H9 (cell line): ENCODE measurements around the gene CAMTA1. TPM values are rescaled to one million over a fixed set of nuclear protein-coding genes. Genes with fewer than 3 reads are reported as not detected.

Experiments used
- DNase-seq: peaks from one replicate; pipeline ENCODE4 v3.0.0-alpha.2; 2017
- H2AFZ ChIP-seq: one replicate; pipeline ENCODE4 v1.6.1; 2013; ENCODE audit warnings: mild to moderate bottlenecking, low read length, control low read depth, moderate library complexity
- H2AK5ac ChIP-seq: 2 replicates; pipeline ENCODE4 v1.6.1; 2013; ENCODE audit warnings: low read length, control low read depth, mixed read lengths; ENCODE audit not compliant: insufficient read length
- H2BK120ac ChIP-seq: one replicate; pipeline ENCODE4 v1.6.1; 2013; ENCODE audit warnings: low read depth, mild to moderate bottlenecking, low read length, control low read depth, inconsistent platforms; ENCODE audit not compliant: poor library complexity, severe bottlenecking
- H2BK12ac ChIP-seq: 2 replicates; pipeline ENCODE4 v1.6.1; 2013; ENCODE audit warnings: low read length, control low read depth, mixed read lengths, low read depth; ENCODE audit not compliant: insufficient read length
- H2BK15ac ChIP-seq: 2 replicates; pipeline ENCODE4 v1.6.1; 2013; ENCODE audit warnings: low read depth, low read length, control low read depth
- H2BK20ac ChIP-seq: one replicate; pipeline ENCODE4 v1.6.1; 2013; ENCODE audit warnings: low read depth, mild to moderate bottlenecking, low read length, control low read depth, inconsistent platforms; ENCODE audit not compliant: poor library complexity, severe bottlenecking
- H2BK5ac ChIP-seq: 2 replicates; pipeline ENCODE4 v1.6.1; 2013; ENCODE audit warnings: low read length, control low read depth, mixed read lengths; ENCODE audit not compliant: insufficient read length
- H3K14ac ChIP-seq: 2 replicates; pipeline ENCODE4 v1.6.1; 2013; ENCODE audit warnings: low read length, control low read depth; ENCODE audit not compliant: insufficient read depth
- H3K18ac ChIP-seq: 2 replicates; pipeline ENCODE4 v1.6.1; 2013; ENCODE audit warnings: low read depth, mild to moderate bottlenecking, mixed read lengths, low read length, control low read depth; ENCODE audit not compliant: insufficient read length
- H3K23ac ChIP-seq: 2 replicates; pipeline ENCODE4 v1.6.1; 2013; ENCODE audit warnings: low read length, control low read depth, mixed read lengths, low read depth; ENCODE audit not compliant: insufficient read length
- H3K23me2 ChIP-seq: 2 replicates; pipeline ENCODE4 v1.6.1; 2013; ENCODE audit warnings: low read depth, mild to moderate bottlenecking, mixed read lengths, low read length, control low read depth; ENCODE audit not compliant: insufficient read length, poor library complexity, severe bottlenecking
- H3K27ac ChIP-seq: 2 replicates; pipeline ENCODE4 v1.5.1; 2013; ENCODE audit warnings: low read length, control low read depth, mixed read lengths, low read depth; ENCODE audit not compliant: insufficient read length
- H3K27me3 ChIP-seq: 2 replicates; pipeline ENCODE4 v1.6.1; 2013; ENCODE audit warnings: low read length, control low read depth, inconsistent platforms; ENCODE audit not compliant: insufficient read depth
- H3K4ac ChIP-seq: 2 replicates; pipeline ENCODE4 v1.6.1; 2013; ENCODE audit warnings: low read depth, mild to moderate bottlenecking, control low read depth, inconsistent platforms, low read length, moderate library complexity
- H3K4me1 ChIP-seq: 2 replicates; pipeline ENCODE4 v1.6.1; 2013; ENCODE audit warnings: low read length, control low read depth, inconsistent platforms; ENCODE audit not compliant: insufficient read depth
- H3K4me2 ChIP-seq: 2 replicates; pipeline ENCODE4 v1.6.1; 2013; ENCODE audit warnings: low read length, control low read depth, mixed read lengths; ENCODE audit not compliant: insufficient read length, insufficient read depth
- H3K56ac ChIP-seq: 2 replicates; pipeline ENCODE4 v1.6.1; 2013; ENCODE audit warnings: low read depth, mild to moderate bottlenecking, mixed read lengths, low read length, control low read depth; ENCODE audit not compliant: insufficient read length
- H3K79me1 ChIP-seq: 2 replicates; pipeline ENCODE4 v1.6.1; 2013; ENCODE audit warnings: low read depth, mild to moderate bottlenecking, moderate library complexity, low read length, control low read depth, inconsistent platforms; ENCODE audit not compliant: insufficient read depth, poor library complexity, severe bottlenecking
- H3K79me2 ChIP-seq: 2 replicates; pipeline ENCODE4 v1.6.1; 2013; ENCODE audit warnings: low read length, control low read depth, inconsistent platforms; ENCODE audit not compliant: insufficient read depth
- H3K9ac ChIP-seq: 2 replicates; pipeline ENCODE4 v1.6.1; 2013; ENCODE audit warnings: low read length, control low read depth, mixed read lengths; ENCODE audit not compliant: insufficient read length; ENCODE audit errors: extremely low read depth
- H3K9me3 ChIP-seq: one replicate; pipeline ENCODE4 v1.6.1; 2013; ENCODE audit warnings: low read depth, low read length, inconsistent platforms; ENCODE audit not compliant: control insufficient read depth
- H3T11ph ChIP-seq: one replicate; pipeline ENCODE4 v1.6.1; 2013; ENCODE audit warnings: mild to moderate bottlenecking, low read length, control low read depth, inconsistent platforms
- H4K20me1 ChIP-seq: one replicate; pipeline ENCODE4 v1.6.1; 2013; ENCODE audit not compliant: control insufficient read depth, insufficient read length, insufficient read depth
- H4K5ac ChIP-seq: 2 replicates; pipeline ENCODE4 v1.6.1; 2013; ENCODE audit warnings: low read depth, mild to moderate bottlenecking, mixed read lengths, low read length, control low read depth; ENCODE audit not compliant: insufficient read length
- H4K8ac ChIP-seq: replicated peaks from 2 replicates; pipeline ENCODE4 v1.6.1; 2013; ENCODE audit warnings: low read length, control low read depth, mixed read lengths, low read depth; ENCODE audit not compliant: insufficient read length
- H4K91ac ChIP-seq: 2 replicates; pipeline ENCODE4 v1.6.1; 2013; ENCODE audit warnings: low read depth, mild to moderate bottlenecking, moderate library complexity, mixed read lengths, low read length, control low read depth; ENCODE audit not compliant: insufficient read length
- H3K27ac Mint-ChIP-seq, 3 experiments: 2 replicates in 2 of 3; 3 replicates in 1 of 3; pipeline ENCODE4 v1.8.0; 2020 to 2021; ENCODE audit warnings: mixed read lengths in 3 of 3, mild to moderate bottlenecking in 1 of 3, moderate library complexity in 1 of 3
- H3K27me3 Mint-ChIP-seq: 2 replicates; pipeline ENCODE4 v1.8.0; 2021; ENCODE audit warnings: low read depth, mild to moderate bottlenecking, moderate library complexity, mixed read lengths
- H3K36me3 Mint-ChIP-seq, 3 experiments: 2 replicates in 2 of 3; 3 replicates in 1 of 3; pipeline ENCODE4 v1.8.0; 2020 to 2021; ENCODE audit warnings: low read depth in 3 of 3, mixed read lengths in 3 of 3; ENCODE audit not compliant: insufficient read depth in 1 of 3
- H3K4me1 Mint-ChIP-seq, 2 experiments: 2 replicates each; pipeline ENCODE4 v1.8.0; 2020; ENCODE audit warnings: mixed read lengths in 2 of 2
- H3K4me3 Mint-ChIP-seq, 2 experiments: 2 replicates in 1 of 2; 3 replicates in 1 of 2; pipeline ENCODE4 v1.8.0; 2020 to 2021; ENCODE audit warnings: mild to moderate bottlenecking in 2 of 2, mixed read lengths in 2 of 2, moderate library complexity in 1 of 2
- H3K9me3 Mint-ChIP-seq, 2 experiments: 2 replicates in 1 of 2; 3 replicates in 1 of 2; pipeline ENCODE4 v1.8.0; 2020; ENCODE audit warnings: mild to moderate bottlenecking in 2 of 2, mixed read lengths in 2 of 2, moderate library complexity in 1 of 2
- WGBS: extraction: QIAGEN DNeasy Blood & Tissue Kit; methylation state at CpG from one replicate; pipeline ENCODE4 v1.1.7; 2013; ENCODE audit warnings: missing lambda C conversion rate, low lambda C conversion rate, mixed read lengths; ENCODE audit not compliant: insufficient read length; ENCODE audit errors: extremely low coverage; 5-methylcytosine and 5-hydroxymethylcytosine counted together
- total RNA-seq: library from RNA; stranded (reverse); gene quantifications from 2 replicates; pipeline ENCODE4 v1.2.1, GENCODE V29; 2021
- TF ChIP-seq, protein P1 (sequence below): fragments of 200-600 bp; sonication (generic); conservative IDR thresholded peaks from 3 replicates; pipeline ENCODE4 v1.8.0; 2021; ENCODE audit warnings: antibody characterized with exemption, mild to moderate bottlenecking

Gene CAMTA1
- total RNA-seq, 1 experiment from 2014 or later, result 115 TPM

DNA sequence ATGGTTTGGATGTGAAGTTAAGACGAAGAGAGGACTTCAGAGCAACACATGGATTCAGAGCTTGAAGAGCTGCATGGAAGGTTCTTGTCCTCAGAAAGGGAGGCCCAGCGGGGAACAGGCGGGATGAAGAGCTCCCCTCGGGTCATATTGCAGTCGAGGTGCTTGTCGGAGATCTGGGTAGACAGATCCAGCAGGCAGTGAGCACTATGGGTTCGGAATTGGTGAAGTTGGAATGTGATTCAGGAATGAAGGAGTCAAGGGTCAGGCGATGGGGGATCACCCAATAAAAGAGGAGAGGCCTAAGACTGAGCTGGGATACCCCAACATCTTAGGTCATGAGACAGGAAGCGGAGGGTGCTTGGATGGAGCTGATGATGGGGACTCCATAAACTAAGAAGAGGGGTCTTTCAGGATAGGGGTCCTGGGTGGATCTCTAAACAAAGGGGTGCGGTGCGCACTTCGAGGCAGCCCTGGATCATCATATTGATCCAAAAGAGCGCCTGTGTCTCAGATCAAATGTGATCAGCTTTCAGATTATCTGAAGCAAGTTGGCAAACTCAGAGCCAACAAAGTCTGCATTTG is 809.6 kb downstream of the CAMTA1 start:
- Histone ChIP-seq H3K27ac (no peak overlapping the region), H3K79me1 (no peaks in the 10 kb centered on the region), H3K14ac (no peak overlapping the region), H3T11ph (no peak overlapping the region), H3K4ac (no peak overlapping the region), H3K18ac (no peak overlapping the region), H3K27me3 (no peaks in the 10 kb centered on the region), H2BK12ac (no peak overlapping the region), H3K9me3 (no peaks in the 10 kb centered on the region), H3K4me2 (no peak overlapping the region), H3K23ac (no peak overlapping the region), H2BK5ac (no peak overlapping the region), H4K20me1 (no peaks in the 10 kb centered on the region), H2AK5ac (no peak overlapping the region), H4K8ac (no peak overlapping the region), H2BK15ac (no peak overlapping the region), H3K4me1 (no peaks in the 10 kb centered on the region), H2BK20ac (no peak overlapping the region), H2BK120ac (no peak overlapping the region), H3K9ac (no peak overlapping the region), H4K5ac (no peak overlapping the region), H3K79me2 (no peaks in the 10 kb centered on the region), H2AFZ (no peak overlapping the region), H3K56ac (no peak overlapping the region), H3K23me2 (no peaks in the 10 kb centered on the region), H4K91ac (no peak overlapping the region)
- TF ChIP-seq, protein P1, sequence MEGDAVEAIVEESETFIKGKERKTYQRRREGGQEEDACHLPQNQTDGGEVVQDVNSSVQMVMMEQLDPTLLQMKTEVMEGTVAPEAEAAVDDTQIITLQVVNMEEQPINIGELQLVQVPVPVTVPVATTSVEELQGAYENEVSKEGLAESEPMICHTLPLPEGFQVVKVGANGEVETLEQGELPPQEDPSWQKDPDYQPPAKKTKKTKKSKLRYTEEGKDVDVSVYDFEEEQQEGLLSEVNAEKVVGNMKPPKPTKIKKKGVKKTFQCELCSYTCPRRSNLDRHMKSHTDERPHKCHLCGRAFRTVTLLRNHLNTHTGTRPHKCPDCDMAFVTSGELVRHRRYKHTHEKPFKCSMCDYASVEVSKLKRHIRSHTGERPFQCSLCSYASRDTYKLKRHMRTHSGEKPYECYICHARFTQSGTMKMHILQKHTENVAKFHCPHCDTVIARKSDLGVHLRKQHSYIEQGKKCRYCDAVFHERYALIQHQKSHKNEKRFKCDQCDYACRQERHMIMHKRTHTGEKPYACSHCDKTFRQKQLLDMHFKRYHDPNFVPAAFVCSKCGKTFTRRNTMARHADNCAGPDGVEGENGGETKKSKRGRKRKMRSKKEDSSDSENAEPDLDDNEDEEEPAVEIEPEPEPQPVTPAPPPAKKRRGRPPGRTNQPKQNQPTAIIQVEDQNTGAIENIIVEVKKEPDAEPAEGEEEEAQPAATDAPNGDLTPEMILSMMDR, result no peak
- WGBS, result no CpG with 5 or more reads among the region's 13 CpGs
- peaks cover 3% of the 10 kb centered on the region; the same call in 1 of the 2 replicates for H3K27me3 Mint-ChIP-seq
- no peak overlapping the region for H3K4me3 Mint-ChIP-seq
- no peak for DNase-seq
- H3K27ac Mint-ChIP-seq, result 0 out of 7 replicates have a peak overlapping the region, but pooled peaks of 1 of the 3 experiments have one; percentile 35
- peaks cover 0 to 5% of the 10 kb centered on the region in 2 experiments; a peak in 2 of 4 replicates for H3K4me1 Mint-ChIP-seq
- H3K36me3 Mint-ChIP-seq, result peaks cover 0 to 4% (median 0%) of the 10 kb centered on the region in 3 experiments; a peak in 1 of 7 replicates
- peaks cover 5 to 8% of the 10 kb centered on the region in 2 experiments; a peak in 4 of 5 replicates for H3K9me3 Mint-ChIP-seq
